ENCODE measurements around the gene TIFAB.
A peak's percentile ranks its signal among the peaks of the same experiment; 100 is the strongest.

Gene TIFAB

DNA sequence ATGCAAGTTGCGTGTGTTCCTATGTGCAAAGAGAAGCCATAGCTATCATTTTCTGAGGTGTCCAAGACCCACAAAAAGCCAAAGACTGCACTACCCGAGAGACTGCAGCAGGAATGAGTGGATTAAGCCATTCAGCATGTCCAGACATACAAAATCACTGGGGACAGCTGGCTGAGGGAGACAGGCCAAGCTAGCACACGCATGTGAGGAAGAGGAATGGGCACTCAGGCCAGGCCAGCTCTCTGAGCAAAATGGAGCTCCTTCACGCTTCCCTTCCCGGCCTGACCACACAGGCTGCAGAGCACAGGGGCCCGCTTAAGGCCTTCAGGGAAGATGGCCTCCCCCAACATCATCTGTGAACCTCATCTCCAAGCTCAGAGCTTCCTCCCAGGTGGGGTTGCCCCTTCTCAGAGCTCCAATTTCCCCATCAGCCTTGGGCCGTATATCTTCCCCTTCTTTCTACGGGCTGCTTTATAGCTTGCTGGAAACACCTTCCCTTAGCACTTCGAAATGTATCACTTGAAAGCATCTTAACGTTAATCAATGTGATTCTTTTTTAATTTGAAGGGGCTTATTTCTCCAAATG, 13.4 kb downstream of the TIFAB start:
- Histone ChIP-seq H3K4me2 (ENCODE audit: low read length) (no peak overlapping the region), H3K9me3 (ENCODE audit: control insufficient read depth, insufficient read depth, low read length) (no peaks in the 10 kb centered on the region), H3K79me2 (ENCODE audit: control insufficient read depth, low read length) (no peaks in the 10 kb centered on the region), H3K27me3 (ENCODE audit: control insufficient read depth, low read length) (peaks cover 22% of the 10 kb centered on the region), H3K4me1 (ENCODE audit: control insufficient read depth, low read length) (peaks cover 14% of the 10 kb centered on the region), H3K4me3 (ENCODE audit: low read length) (no peak overlapping the region), H3F3A (ENCODE audit: control insufficient read depth, insufficient read depth) (no peaks in the 10 kb centered on the region), H3K36me3 (ENCODE audit: control insufficient read depth, low read length) (no peaks in the 10 kb centered on the region), H4K20me1 (ENCODE audit: control insufficient read depth, insufficient read depth, low read depth, low read length) (no peaks in the 10 kb centered on the region), H3K9me2 (replicated peaks; ENCODE audit: control insufficient read depth, low read length) (no peaks in the 10 kb centered on the region), H3K27ac (ENCODE audit: low read depth, low read length) (no peak overlapping the region)
- TF ChIP-seq, protein P1, sequence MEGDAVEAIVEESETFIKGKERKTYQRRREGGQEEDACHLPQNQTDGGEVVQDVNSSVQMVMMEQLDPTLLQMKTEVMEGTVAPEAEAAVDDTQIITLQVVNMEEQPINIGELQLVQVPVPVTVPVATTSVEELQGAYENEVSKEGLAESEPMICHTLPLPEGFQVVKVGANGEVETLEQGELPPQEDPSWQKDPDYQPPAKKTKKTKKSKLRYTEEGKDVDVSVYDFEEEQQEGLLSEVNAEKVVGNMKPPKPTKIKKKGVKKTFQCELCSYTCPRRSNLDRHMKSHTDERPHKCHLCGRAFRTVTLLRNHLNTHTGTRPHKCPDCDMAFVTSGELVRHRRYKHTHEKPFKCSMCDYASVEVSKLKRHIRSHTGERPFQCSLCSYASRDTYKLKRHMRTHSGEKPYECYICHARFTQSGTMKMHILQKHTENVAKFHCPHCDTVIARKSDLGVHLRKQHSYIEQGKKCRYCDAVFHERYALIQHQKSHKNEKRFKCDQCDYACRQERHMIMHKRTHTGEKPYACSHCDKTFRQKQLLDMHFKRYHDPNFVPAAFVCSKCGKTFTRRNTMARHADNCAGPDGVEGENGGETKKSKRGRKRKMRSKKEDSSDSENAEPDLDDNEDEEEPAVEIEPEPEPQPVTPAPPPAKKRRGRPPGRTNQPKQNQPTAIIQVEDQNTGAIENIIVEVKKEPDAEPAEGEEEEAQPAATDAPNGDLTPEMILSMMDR (IDR thresholded peaks at IDR 0.05; ENCODE audit: low read depth, low read length, poor library complexity, severe bottlenecking) = no peak
- TF ChIP-seq EZH2phosphoT487 (IDR thresholded peaks at IDR 0.05; ENCODE audit: borderline replicate concordance, low read length) = no peak

DNA sequence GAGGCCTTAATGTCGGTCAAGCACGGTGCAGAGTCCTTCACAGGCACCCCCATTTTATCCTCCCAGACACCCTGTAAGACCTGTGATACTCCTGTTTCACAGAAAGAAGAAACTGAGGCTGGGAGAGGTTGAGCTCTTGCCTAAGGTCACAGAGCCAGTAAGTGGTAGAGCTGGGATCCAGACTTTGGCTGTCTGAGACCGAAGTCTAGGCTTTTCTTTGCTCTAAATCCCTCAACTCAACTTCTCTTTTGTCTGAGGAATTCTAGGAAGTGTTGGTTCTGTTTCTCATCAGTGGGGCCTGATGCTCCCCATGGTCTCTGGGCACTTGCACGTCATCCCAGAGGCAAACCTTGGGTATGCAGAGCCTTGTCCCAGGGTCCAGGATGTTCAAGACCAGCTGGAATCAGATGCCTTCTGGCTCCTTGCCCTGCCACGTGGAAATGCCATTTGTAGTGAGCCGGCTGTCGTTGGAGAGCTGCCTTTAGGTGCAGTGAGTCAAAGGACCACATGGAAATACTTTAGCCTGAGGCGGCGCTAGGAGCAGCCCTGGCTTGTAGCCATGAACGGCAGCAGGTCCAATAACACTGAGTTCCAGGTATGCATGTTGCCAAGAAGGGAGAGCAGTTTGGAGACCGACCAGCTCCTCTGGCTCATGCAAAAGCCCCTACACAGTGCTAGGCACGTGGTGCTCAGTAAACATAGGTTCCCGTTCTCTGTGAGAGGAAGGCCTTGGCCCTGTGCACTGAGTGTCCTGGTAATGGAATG, 14.2 kb downstream of the TIFAB start:
- H4K20me1 ChIP-seq (ENCODE audit: control insufficient read depth, insufficient read depth, low read depth, low read length) = no peaks in the 10 kb centered on the region
- no peak overlapping the region for H3K4me3 ChIP-seq (ENCODE audit: low read length)
- H3K9me2 ChIP-seq (replicated peaks; ENCODE audit: control insufficient read depth, low read length) = no peaks in the 10 kb centered on the region
- H3K36me3 ChIP-seq (ENCODE audit: control insufficient read depth, low read length) = no peaks in the 10 kb centered on the region
- H3F3A ChIP-seq (ENCODE audit: control insufficient read depth, insufficient read depth) = no peaks in the 10 kb centered on the region
- no peak overlapping the region for H3K27ac ChIP-seq (ENCODE audit: low read depth, low read length)
- peaks cover 22% of the 10 kb centered on the region for H3K27me3 ChIP-seq (ENCODE audit: control insufficient read depth, low read length)
- TF ChIP-seq, protein P1 (IDR thresholded peaks at IDR 0.05; ENCODE audit: low read depth, low read length, poor library complexity, severe bottlenecking) = no peak
- TF ChIP-seq EZH2phosphoT487 (IDR thresholded peaks at IDR 0.05; ENCODE audit: borderline replicate concordance, low read length) = no peak
- H3K4me1 ChIP-seq (ENCODE audit: control insufficient read depth, low read length) = peaks cover 14% of the 10 kb centered on the region
- no peaks in the 10 kb centered on the region for H3K79me2 ChIP-seq (ENCODE audit: control insufficient read depth, low read length)
- peak overlapping the region; percentile 47 for H3K4me2 ChIP-seq (ENCODE audit: low read length)
- no peaks in the 10 kb centered on the region for H3K9me3 ChIP-seq (ENCODE audit: control insufficient read depth, insufficient read depth, low read length)

GRCh38 chr5:135437422-135437795, 14.7 kb downstream of the TIFAB start:
- H3K4me1 ChIP-seq (ENCODE audit: control insufficient read depth, low read length) = peaks cover 14% of the 10 kb centered on the region
- no peaks in the 10 kb centered on the region for H3K36me3 ChIP-seq (ENCODE audit: control insufficient read depth, low read length)
- H3K9me2 ChIP-seq (replicated peaks; ENCODE audit: control insufficient read depth, low read length) = no peaks in the 10 kb centered on the region
- H4K20me1 ChIP-seq (ENCODE audit: control insufficient read depth, insufficient read depth, low read depth, low read length) = no peaks in the 10 kb centered on the region
- H3K27me3 ChIP-seq (ENCODE audit: control insufficient read depth, low read length) = peaks cover 20% of the 10 kb centered on the region
- no peaks in the 10 kb centered on the region for H3K79me2 ChIP-seq (ENCODE audit: control insufficient read depth, low read length)
- no peaks in the 10 kb centered on the region for H3K9me3 ChIP-seq (ENCODE audit: control insufficient read depth, insufficient read depth, low read length)
- no peak overlapping the region for H3K4me3 ChIP-seq (ENCODE audit: low read length)
- H3F3A ChIP-seq (ENCODE audit: control insufficient read depth, insufficient read depth) = no peaks in the 10 kb centered on the region
- no peak overlapping the region for H3K27ac ChIP-seq (ENCODE audit: low read depth, low read length)
- peak overlapping the region; percentile 47 for H3K4me2 ChIP-seq (ENCODE audit: low read length)
- TF ChIP-seq, protein P1 (IDR thresholded peaks at IDR 0.05; ENCODE audit: low read depth, low read length, poor library complexity, severe bottlenecking) = no peak
- TF ChIP-seq EZH2phosphoT487 (IDR thresholded peaks at IDR 0.05; ENCODE audit: borderline replicate concordance, low read length) = no peak
